Transverse colon (tissue), 1 donor: Measurements from ENCODE around the gene MRPL1.

Experiments
- EP300 ChIP-seq: sonication (generic); formaldehyde crosslinking; IDR thresholded peaks from one replicate; pipeline ENCODE4 v1.6.1; 2017; ENCODE audit warnings: antibody characterized with exemption, low read depth
- POLR2A ChIP-seq: fragments of 450-650 bp; IDR thresholded peaks from one replicate; pipeline ENCODE4 v1.6.1; 2016; ENCODE audit warnings: antibody characterized with exemption, mild to moderate bottlenecking, moderate library complexity

DNA sequence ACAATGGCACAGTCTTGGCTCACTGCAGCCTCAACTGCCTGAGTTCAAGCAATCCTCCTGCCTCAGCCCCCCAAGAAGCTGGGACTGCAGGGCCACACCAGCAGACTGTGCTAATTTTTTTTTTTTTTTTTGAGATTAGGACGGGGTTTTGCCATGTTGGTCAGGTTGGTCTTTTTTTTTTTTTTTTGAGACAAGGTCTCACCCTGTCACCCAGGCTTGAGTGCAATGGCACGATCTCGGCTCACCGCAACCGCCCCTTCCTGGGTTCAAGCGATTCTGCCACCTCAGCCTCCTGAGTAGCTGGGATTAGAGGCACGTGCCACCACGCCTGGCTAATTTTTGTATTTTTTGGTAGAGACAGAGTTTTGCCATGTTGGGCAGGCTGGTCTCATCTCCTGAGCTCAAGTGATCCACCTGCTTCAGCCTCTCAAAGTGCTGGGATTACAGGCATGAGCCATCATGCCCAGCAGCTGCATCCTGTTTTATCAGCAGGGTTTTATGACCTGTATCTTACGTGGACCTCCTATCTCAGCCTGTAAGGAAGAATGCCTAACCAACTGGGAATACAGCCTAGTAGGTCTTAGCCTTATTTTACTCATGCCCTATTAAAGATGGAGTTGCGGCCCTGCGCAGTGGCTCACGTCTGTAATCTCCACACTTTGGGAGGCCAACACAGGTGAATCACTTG lies 13.2 kb upstream of the MRPL1 start:
- TF ChIP-seq EP300 (no peak), POLR2A (no peak)
